Activated CD4-positive, alpha-beta T cell treated with anti-CD3 and anti-CD28 coated beads, Interleukin-2, amount 10 ng/mL, durations not matched to agents 7 days and 5 days (primary cell): ENCODE results near the gene EDN2. TPM values are rescaled to one million over a fixed set of nuclear protein-coding genes. Genes with fewer than 3 reads are reported as not detected.

Experiments used
- CTCF ChIA-PET: fragments of 350-600 bp; sonication (Branson Sonifier 250); formaldehyde crosslinking; loops from one replicate; lab custom pipeline; 2021; ENCODE audit warnings: antibody characterized with exemption; lab: Charles Lee
- POLR2A ChIA-PET: fragments of 350-600 bp; sonication (Branson Sonifier 250); formaldehyde crosslinking; loops from one replicate; lab custom pipeline; 2021; ENCODE audit warnings: antibody characterized with exemption; lab: Charles Lee
- DNase-seq: peaks from one replicate; pipeline ENCODE4 v3.0.0-alpha.2; 2020
- H3K27ac Mint-ChIP-seq: one replicate; pipeline ENCODE4 v1.8.0; 2021; ENCODE audit warnings: mild to moderate bottlenecking, moderate library complexity, mixed read lengths
- H3K27me3 Mint-ChIP-seq: one replicate; pipeline ENCODE4 v1.8.0; 2021; ENCODE audit warnings: mixed read lengths
- H3K36me3 Mint-ChIP-seq: one replicate; pipeline ENCODE4 v1.8.0; 2021; ENCODE audit warnings: low read depth, mixed read lengths
- H3K4me1 Mint-ChIP-seq: one replicate; pipeline ENCODE4 v1.8.0; 2021; ENCODE audit warnings: mixed read lengths
- H3K4me3 Mint-ChIP-seq: one replicate; pipeline ENCODE4 v1.8.0; 2021; ENCODE audit warnings: mild to moderate bottlenecking, moderate library complexity, mixed read lengths
- H3K9me3 Mint-ChIP-seq: one replicate; pipeline ENCODE4 v1.8.0; 2021; ENCODE audit warnings: mixed read lengths
- total RNA-seq, 2 experiments: library from RNA; stranded (reverse); gene quantifications; one replicate each; pipeline ENCODE4 v1.2.3, GENCODE V29; 2021

Gene EDN2
- total RNA-seq, 2 experiments from 2014 or later, result not detected

GRCh38 chr1:41431490-41432350 lies 52.8 kb downstream of the EDN2 start:
- CTCF ChIA-PET, result interaction anchor here (1.1 to 2.1 kb wide), 2 partner anchors 23 to 117 kb away, joined by 3 to 5 read pairs; no protein-coding TSS in a partner anchor
- H3K4me3 Mint-ChIP-seq, result no peak overlapping the region
- no peak overlapping the region for H3K27ac Mint-ChIP-seq
- no peak for DNase-seq
- H3K9me3 Mint-ChIP-seq, result no peaks in the 10 kb centered on the region
- POLR2A ChIA-PET, result no interaction called here
- H3K4me1 Mint-ChIP-seq, result no peaks in the 10 kb centered on the region
- peaks cover 13% of the 10 kb centered on the region for H3K27me3 Mint-ChIP-seq
- no peaks in the 10 kb centered on the region for H3K36me3 Mint-ChIP-seq

DNA sequence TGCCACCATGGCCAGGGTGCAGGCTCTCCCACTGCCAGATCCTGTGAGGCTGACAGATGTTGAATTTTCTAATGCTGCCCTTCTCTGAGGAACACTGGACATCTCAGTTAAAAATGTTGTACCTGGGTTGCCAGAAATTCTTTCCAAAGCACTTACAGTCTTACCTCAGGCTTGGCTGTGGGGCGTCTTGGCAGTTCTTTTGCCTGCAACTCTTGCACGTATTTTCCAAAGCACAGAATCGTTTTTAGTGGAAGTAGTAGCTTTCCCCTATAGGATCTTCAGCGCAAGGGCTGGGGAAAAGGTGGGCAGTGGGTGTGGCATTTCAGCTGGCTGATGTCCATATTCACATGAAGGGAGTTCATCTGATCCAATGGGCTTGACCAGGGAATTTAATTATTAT lies 53.9 kb downstream of the EDN2 start:
- CTCF ChIA-PET, result no interaction called here

GRCh38 chr1:41430069-41430468 lies 54.4 kb downstream of the EDN2 start:
- no peaks in the 10 kb centered on the region for H3K9me3 Mint-ChIP-seq
- no peak for DNase-seq
- H3K27ac Mint-ChIP-seq, result no peak overlapping the region
- no peak overlapping the region for H3K4me3 Mint-ChIP-seq
- no peaks in the 10 kb centered on the region for H3K4me1 Mint-ChIP-seq
- no peaks in the 10 kb centered on the region for H3K36me3 Mint-ChIP-seq
- peaks cover 10% of the 10 kb centered on the region for H3K27me3 Mint-ChIP-seq
- POLR2A ChIA-PET, result no interaction called here
- CTCF ChIA-PET, result no interaction called here

More for the DNA sequence above, 53.9 kb downstream of the EDN2 start:
- no peaks in the 10 kb centered on the region for H3K36me3 Mint-ChIP-seq
- H3K9me3 Mint-ChIP-seq, result no peaks in the 10 kb centered on the region
- DNase-seq, result no peak
- POLR2A ChIA-PET, result no interaction called here
- H3K27ac Mint-ChIP-seq, result no peak overlapping the region
- peaks cover 11% of the 10 kb centered on the region for H3K27me3 Mint-ChIP-seq
- H3K4me3 Mint-ChIP-seq, result no peak overlapping the region
- no peaks in the 10 kb centered on the region for H3K4me1 Mint-ChIP-seq

GRCh38 chr1:41429641-41430035 lies 54.8 kb downstream of the EDN2 start:
- DNase-seq, result no peak
- H3K9me3 Mint-ChIP-seq, result no peaks in the 10 kb centered on the region
- peaks cover 6% of the 10 kb centered on the region for H3K27me3 Mint-ChIP-seq
- ChIA-PET CTCF (no interaction called here), POLR2A (no interaction called here)
- H3K4me1 Mint-ChIP-seq, result no peaks in the 10 kb centered on the region
- no peak overlapping the region for H3K27ac Mint-ChIP-seq
- no peak overlapping the region for H3K4me3 Mint-ChIP-seq
- H3K36me3 Mint-ChIP-seq, result no peaks in the 10 kb centered on the region

Other genes starting within 250 kb of the EDN2 start
- gene SCMH1, start 242.4 kb downstream of the EDN2 start, total RNA-seq, result 10 to 100 TPM; 24.2 to 24.7 TPM
- gene FOXO6, start 123.2 kb downstream of the EDN2 start, total RNA-seq, result not detected